ENCODE measurements around the gene SLC16A2.
"Not testable (repeated sequence)": the region's sequence is repeated elsewhere in the genome, so short reads cannot be mapped to it uniquely, and the experiment has no call there.

SLC16A2 gene

GRCh38 chrX:74509989-74510388 is 88.7 kb downstream of the SLC16A2 start:
- DNase-seq = no peak

GRCh38 chrX:74510401-74510800 is 89.1 kb downstream of the SLC16A2 start:
- no peak for DNase-seq

GRCh38 chrX:74511704-74512103 is 90.4 kb downstream of the SLC16A2 start:
- no peak for DNase-seq

- DNase-seq = no peak
Observed at GRCh38 chrX:74514384-74514783, 93.1 kb downstream of the SLC16A2 start.

- DNase-seq = no peak
Observed at GRCh38 chrX:74515356-74515755, 94.1 kb downstream of the SLC16A2 start.

GRCh38 chrX:74516013-74516412 is 94.7 kb downstream of the SLC16A2 start:
- DNase-seq = not testable (repeated sequence)

GRCh38 chrX:74519870-74520269 is 98.6 kb downstream of the SLC16A2 start:
- DNase-seq = no peak

GRCh38 chrX:74520291-74520690 is 99.0 kb downstream of the SLC16A2 start:
- no peak for DNase-seq

- no peak for DNase-seq
Observed at GRCh38 chrX:74520896-74521295, 99.6 kb downstream of the SLC16A2 start.

- no peak for DNase-seq
Observed at GRCh38 chrX:74521961-74522751, 100.9 kb downstream of the SLC16A2 start.

GRCh38 chrX:74523224-74523623 is 101.9 kb downstream of the SLC16A2 start:
- no peak for DNase-seq

- DNase-seq = no peak
Observed at GRCh38 chrX:74523870-74524735, 102.8 kb downstream of the SLC16A2 start.

GRCh38 chrX:74525116-74525515 is 103.8 kb downstream of the SLC16A2 start:
- DNase-seq = no peak

- no peak for DNase-seq
Observed at GRCh38 chrX:74526764-74527163, 105.5 kb downstream of the SLC16A2 start.

- DNase-seq = no peak
Observed at GRCh38 chrX:74527350-74527749, 106.1 kb downstream of the SLC16A2 start.

GRCh38 chrX:74529311-74529710 is 108.0 kb downstream of the SLC16A2 start:
- DNase-seq = no peak

- DNase-seq = no peak
Observed at GRCh38 chrX:74531081-74531480, 109.8 kb downstream of the SLC16A2 start.

GRCh38 chrX:74534569-74535038 is 113.3 kb downstream of the SLC16A2 start:
- no peak for DNase-seq

- DNase-seq = no peak
Observed at GRCh38 chrX:74535086-74535407, 113.8 kb downstream of the SLC16A2 start.

- DNase-seq = no peak
Observed at GRCh38 chrX:74535408-74536151, 114.3 kb downstream of the SLC16A2 start.

- DNase-seq = peak in 1 of 4 experiments; percentile 1
Observed at GRCh38 chrX:74536152-74536831, 115.0 kb downstream of the SLC16A2 start.

GRCh38 chrX:74536832-74537371 is 115.6 kb downstream of the SLC16A2 start:
- DNase-seq = no peak
